SK-N-SH (cell line): ENCODE results near the gene HAUS8.

Experiments
- CTCF ChIP-seq: fragments of 200-600 bp; sonication (generic); IDR thresholded peaks from 2 replicates; pipeline ENCODE4 v1.6.1; 2017; ENCODE audit warnings: antibody characterized with exemption, mild to moderate bottlenecking, moderate library complexity
- FOXJ3 ChIP-seq: sonication (generic); formaldehyde crosslinking; IDR thresholded peaks from 2 replicates; pipeline ENCODE4 v1.5.1; 2020; ENCODE audit warnings: mild to moderate bottlenecking, missing genetic modification reagents

- TF ChIP-seq FOXJ3 (CRISPR knock-in tag) (no peak), CTCF (no peak)
These were observed 47.8 kb upstream of the HAUS8 start for GRCh38 chr19:17123041-17123440.
